Cardiac fibroblast (primary cell): Measurements from ENCODE around the gene NNMT.

Source experiments
- DNase-seq, 2 donors: peaks; one replicate each; pipeline versions ENCODE4 v3.0.0 to v3.0.0-alpha.2; 2010; ENCODE audit warnings: low read depth in 2 of 2
- H3K4me3 ChIP-seq, 2 donors: replicated peaks in 1 of 2; 1 replicate in 1 of 2; 2 replicates in 1 of 2; pipeline ENCODE4 v1.5.1; 2011; ENCODE audit warnings: low read depth in 2 of 2, low read length in 2 of 2, mild to moderate bottlenecking in 2 of 2, moderate library complexity in 1 of 2
- TF ChIP-seq, protein P1 (sequence below): IDR thresholded peaks from one replicate; pipeline ENCODE4 v1.5.1; 2011; ENCODE audit warnings: low read depth, mild to moderate bottlenecking, low read length, inconsistent platforms

Gene NNMT

DNA sequence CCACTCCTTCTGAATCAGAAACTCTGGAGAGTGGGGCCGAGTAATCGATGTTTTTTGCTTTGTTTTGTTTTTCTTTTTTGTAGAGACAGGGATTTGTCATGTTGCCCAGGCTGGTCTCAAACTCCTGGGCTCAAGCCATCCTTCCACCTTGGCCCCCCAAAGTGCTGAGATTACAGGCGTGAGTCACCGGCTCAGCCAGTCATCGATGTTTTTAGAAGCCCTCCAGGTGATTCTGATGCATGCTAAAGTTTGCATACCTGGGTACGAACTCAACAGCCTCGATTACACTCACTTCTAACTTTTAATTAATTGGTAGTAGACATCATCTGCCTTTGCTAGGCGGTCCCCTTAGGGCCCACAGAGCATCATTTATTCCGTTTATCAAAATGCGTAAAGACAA lies 53.8 kb downstream of the NNMT start:
- H3K4me3 ChIP-seq = no peak overlapping the region

DNA sequence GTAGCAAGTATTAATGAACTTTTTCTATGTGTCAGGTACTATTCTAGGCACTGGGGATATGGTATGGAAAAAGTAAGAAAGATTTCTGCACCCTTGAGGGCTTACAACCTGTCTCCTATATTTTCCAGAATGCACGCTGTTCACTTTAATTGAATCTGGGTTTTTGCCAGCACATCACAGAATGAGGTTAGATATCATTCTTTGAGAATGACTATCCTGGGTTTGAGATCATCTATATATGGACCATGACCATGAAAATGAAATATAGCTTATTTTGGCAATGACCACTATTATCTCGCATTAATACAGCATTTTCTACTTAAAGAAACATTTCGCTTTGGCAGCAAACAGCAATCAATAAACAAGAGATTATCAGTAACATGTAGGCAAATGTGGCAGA lies 57.2 kb downstream of the NNMT start:
- H3K4me3 ChIP-seq = no peak overlapping the region
- DNase-seq = peak in 1 of 2 donors; percentile 41
- TF ChIP-seq, protein P1, sequence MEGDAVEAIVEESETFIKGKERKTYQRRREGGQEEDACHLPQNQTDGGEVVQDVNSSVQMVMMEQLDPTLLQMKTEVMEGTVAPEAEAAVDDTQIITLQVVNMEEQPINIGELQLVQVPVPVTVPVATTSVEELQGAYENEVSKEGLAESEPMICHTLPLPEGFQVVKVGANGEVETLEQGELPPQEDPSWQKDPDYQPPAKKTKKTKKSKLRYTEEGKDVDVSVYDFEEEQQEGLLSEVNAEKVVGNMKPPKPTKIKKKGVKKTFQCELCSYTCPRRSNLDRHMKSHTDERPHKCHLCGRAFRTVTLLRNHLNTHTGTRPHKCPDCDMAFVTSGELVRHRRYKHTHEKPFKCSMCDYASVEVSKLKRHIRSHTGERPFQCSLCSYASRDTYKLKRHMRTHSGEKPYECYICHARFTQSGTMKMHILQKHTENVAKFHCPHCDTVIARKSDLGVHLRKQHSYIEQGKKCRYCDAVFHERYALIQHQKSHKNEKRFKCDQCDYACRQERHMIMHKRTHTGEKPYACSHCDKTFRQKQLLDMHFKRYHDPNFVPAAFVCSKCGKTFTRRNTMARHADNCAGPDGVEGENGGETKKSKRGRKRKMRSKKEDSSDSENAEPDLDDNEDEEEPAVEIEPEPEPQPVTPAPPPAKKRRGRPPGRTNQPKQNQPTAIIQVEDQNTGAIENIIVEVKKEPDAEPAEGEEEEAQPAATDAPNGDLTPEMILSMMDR = no peak

More for the DNA sequence above, 53.8 kb downstream of the NNMT start:
- DNase-seq = no peak
- TF ChIP-seq, protein P1 = no peak

DNA sequence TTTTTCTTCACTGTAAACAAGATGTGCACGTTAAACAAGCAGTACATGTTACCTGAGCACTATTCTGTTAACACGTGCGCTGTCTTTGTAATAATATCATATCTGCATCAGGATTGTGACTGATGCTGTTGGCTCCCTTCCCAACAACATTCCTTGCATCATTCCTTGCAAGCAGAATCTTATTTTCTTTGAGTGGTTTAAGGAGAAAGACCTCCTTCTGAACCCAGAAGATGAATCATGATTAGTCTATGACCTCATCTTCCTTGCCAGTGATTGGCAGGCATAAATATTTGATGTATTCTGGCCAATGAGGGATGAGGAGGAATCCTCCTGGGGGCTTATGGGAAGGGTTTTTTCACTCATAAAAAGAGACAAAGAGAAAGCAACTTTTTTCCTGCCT lies 57.9 kb downstream of the NNMT start:
- H3K4me3 ChIP-seq = no peak overlapping the region
- peak; percentile 72 to 96 for DNase-seq
- TF ChIP-seq, protein P1 = no peak

DNA sequence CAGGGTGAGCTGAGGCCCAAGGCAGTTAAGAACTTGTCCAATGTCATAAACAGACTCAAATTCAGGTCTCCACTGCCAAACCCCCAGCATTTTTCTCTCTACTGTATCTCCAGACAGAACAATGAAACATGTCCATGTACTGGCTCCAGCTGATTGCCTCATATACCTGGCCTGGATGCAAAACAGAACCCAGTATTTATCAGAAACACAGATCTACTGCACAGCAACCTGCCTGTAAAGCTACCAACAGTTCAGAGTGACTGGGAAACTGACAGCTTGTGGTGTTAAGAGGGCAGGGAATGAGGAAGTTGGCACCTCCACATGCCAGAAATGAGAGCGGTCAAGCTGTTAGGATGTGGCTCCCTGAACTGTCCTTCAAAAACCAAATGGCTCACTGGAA lies 62.5 kb downstream of the NNMT start:
- H3K4me3 ChIP-seq = no peak overlapping the region
- TF ChIP-seq, protein P1 = no peak
- peak; percentile 18 to 49 for DNase-seq

DNA sequence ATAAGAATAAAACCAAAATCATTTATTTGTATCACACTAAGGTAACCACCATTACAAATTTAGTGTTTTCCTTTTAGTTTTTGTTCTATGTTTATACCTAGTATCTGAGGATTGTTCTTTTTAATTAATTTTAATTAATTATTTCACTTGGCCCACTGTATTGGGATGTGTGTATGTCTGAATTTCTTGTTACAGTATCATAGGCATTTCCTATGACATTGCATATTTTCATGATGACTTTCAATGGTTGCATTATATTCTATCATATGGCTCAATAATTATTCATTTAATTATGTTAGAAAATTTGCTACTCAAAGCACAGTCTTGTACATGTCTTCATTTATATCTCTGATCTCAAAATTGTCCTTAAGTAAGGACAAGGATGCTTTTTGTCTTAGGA lies 63.1 kb downstream of the NNMT start:
- DNase-seq = peak; percentile 13 to 73
- H3K4me3 ChIP-seq = no peak overlapping the region
- TF ChIP-seq, protein P1 = no peak

DNA sequence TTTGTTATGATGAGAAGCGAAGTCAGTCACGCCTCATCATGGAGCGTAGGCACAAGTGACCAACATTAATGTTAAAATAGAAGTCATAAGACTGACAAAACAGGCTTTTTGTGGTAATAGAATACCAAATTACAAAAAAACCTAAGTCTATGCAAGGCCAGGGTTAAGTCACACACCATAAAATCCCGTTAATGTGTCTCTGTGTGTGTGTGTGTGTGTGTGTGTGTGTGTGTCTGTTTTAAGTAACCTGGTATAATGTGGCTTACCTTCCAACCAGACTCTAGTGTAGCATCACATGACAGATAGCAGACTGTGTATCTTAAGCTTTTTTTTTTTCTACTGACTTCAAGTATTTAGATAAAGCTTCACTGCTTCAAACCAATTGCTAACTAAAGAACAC lies 66.1 kb downstream of the NNMT start:
- no peak for DNase-seq
- TF ChIP-seq, protein P1 = no peak
- no peak overlapping the region for H3K4me3 ChIP-seq

DNA sequence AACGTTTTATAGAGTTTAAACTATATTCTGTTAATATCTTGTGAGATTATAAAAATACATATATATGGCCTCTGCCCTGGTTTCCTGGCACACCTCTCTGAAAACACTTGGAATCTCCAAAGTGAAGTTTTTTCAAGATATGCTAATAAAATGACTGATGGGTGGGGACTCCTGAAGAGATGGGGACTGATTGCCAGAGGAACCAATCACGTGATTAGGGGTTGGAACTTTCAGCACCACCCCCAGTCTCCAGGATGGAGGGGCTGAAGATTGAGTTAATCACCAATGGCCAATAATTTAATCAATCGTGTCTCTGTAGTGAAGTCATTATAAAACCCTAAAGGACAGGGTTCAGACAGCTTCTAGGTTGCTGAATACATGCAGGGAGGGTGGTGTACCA lies 66.8 kb downstream of the NNMT start:
- no peak overlapping the region for H3K4me3 ChIP-seq
- no peak for DNase-seq
- TF ChIP-seq, protein P1 = no peak
